Measurements from ENCODE around the gene TUBGCP3. TPM values are rescaled to one million over a fixed set of nuclear protein-coding genes. Genes with fewer than 3 reads are reported as not detected.

The TUBGCP3 gene
- total RNA-seq, 2 experiments from 2014 or later = 30.6 to 31.3 TPM

GRCh38 chr13:112475889-112476288 is 112.1 kb downstream of the TUBGCP3 start:
- no peaks in the 10 kb centered on the region for H3K4me1 Mint-ChIP-seq (ENCODE audit: low read depth)
- peaks cover 4% of the 10 kb centered on the region for H3K9me3 Mint-ChIP-seq
- no peak overlapping the region for H3K4me3 Mint-ChIP-seq
- ATAC-seq (ENCODE audit: poor library complexity) = no peak
- no peak overlapping the region for H3K27ac Mint-ChIP-seq
- no peak for DNase-seq
- no peak for TF ChIP-seq CTCF (IDR thresholded peaks at IDR 0.05)
- POLR2A ChIA-PET = no interaction called here
- no peaks in the 10 kb centered on the region for H3K27me3 ChIP-seq (ENCODE audit: control insufficient read depth in 1 of 2, insufficient read depth in 2 of 2, low read length in 2 of 2)
- no peak overlapping the region for H3K4me3 ChIP-seq (ENCODE audit: low read length)
- H3K36me3 ChIP-seq (ENCODE audit: insufficient read depth, low read length) = no peaks in the 10 kb centered on the region
- peaks cover 4% of the 10 kb centered on the region for H3K36me3 Mint-ChIP-seq (ENCODE audit: low read depth)
- H3K27me3 Mint-ChIP-seq = no peaks in the 10 kb centered on the region
- H3K27ac ChIP-seq (ENCODE audit: low read depth in 1 of 2, low read length in 2 of 2) = no peak overlapping the region
- intact Hi-C loops (cut with DNase I, micrococcal nuclease) = no loop called here
- CTCF ChIA-PET = no interaction called here
- no peaks in the 10 kb centered on the region for H3K4me1 ChIP-seq (ENCODE audit: insufficient read depth, low read length)
- no peaks in the 10 kb centered on the region for H3K9me3 ChIP-seq (ENCODE audit: control insufficient read depth in 1 of 2, insufficient read depth in 1 of 2, low read length in 2 of 2)

GRCh38 chr13:112474869-112475268 is 113.1 kb downstream of the TUBGCP3 start:
- H3K4me3 ChIP-seq (ENCODE audit: low read length) = no peak overlapping the region
- Mint-ChIP-seq H3K4me1 (ENCODE audit: low read depth) (no peaks in the 10 kb centered on the region), H3K27me3 (no peaks in the 10 kb centered on the region), H3K4me3 (no peak overlapping the region), H3K9me3 (peaks cover 4% of the 10 kb centered on the region), H3K36me3 (ENCODE audit: low read depth) (peaks cover 4% of the 10 kb centered on the region), H3K27ac (no peak overlapping the region)
- intact Hi-C loops (cut with DNase I, micrococcal nuclease) = no loop called here
- DNase-seq (no peak), ATAC-seq (ENCODE audit: poor library complexity) (no peak)
- H3K4me1 ChIP-seq (ENCODE audit: insufficient read depth, low read length) = no peaks in the 10 kb centered on the region
- TF ChIP-seq CTCF (IDR thresholded peaks at IDR 0.05) = no peak
- H3K27me3 ChIP-seq (ENCODE audit: control insufficient read depth in 1 of 2, insufficient read depth in 2 of 2, low read length in 2 of 2) = no peaks in the 10 kb centered on the region
- POLR2A ChIA-PET = no interaction called here
- CTCF ChIA-PET = no interaction called here
- H3K9me3 ChIP-seq (ENCODE audit: control insufficient read depth in 1 of 2, insufficient read depth in 1 of 2, low read length in 2 of 2) = peaks cover 0 to 1% of the 10 kb centered on the region in 2 experiments
- no peaks in the 10 kb centered on the region for H3K36me3 ChIP-seq (ENCODE audit: insufficient read depth, low read length)
- H3K27ac ChIP-seq (ENCODE audit: low read depth in 1 of 2, low read length in 2 of 2) = no peak overlapping the region

GRCh38 chr13:112473818-112474217 is 114.1 kb downstream of the TUBGCP3 start:
- H3K27ac ChIP-seq (ENCODE audit: low read depth in 1 of 2, low read length in 2 of 2) = no peak overlapping the region
- H3K27me3 ChIP-seq (ENCODE audit: control insufficient read depth in 1 of 2, insufficient read depth in 2 of 2, low read length in 2 of 2) = no peaks in the 10 kb centered on the region
- no peak overlapping the region for H3K27ac Mint-ChIP-seq
- H3K4me3 Mint-ChIP-seq = no peak overlapping the region
- no peak for TF ChIP-seq CTCF (IDR thresholded peaks at IDR 0.05)
- no peak for DNase-seq
- no peak overlapping the region for H3K4me3 ChIP-seq (ENCODE audit: low read length)
- H3K9me3 Mint-ChIP-seq = peaks cover 4% of the 10 kb centered on the region
- no peaks in the 10 kb centered on the region for H3K4me1 Mint-ChIP-seq (ENCODE audit: low read depth)
- H3K36me3 ChIP-seq (ENCODE audit: insufficient read depth, low read length) = no peaks in the 10 kb centered on the region
- ChIA-PET POLR2A (no interaction called here), CTCF (interaction anchor here (1.6 kb wide), 1 partner anchor 19 kb away, joined by 4 read pairs; no protein-coding TSS in a partner anchor)
- no peaks in the 10 kb centered on the region for H3K4me1 ChIP-seq (ENCODE audit: insufficient read depth, low read length)
- intact Hi-C loops (cut with DNase I, micrococcal nuclease) = no loop called here
- no peak for ATAC-seq (ENCODE audit: poor library complexity)
- peaks cover 0 to 3% of the 10 kb centered on the region in 2 experiments for H3K9me3 ChIP-seq (ENCODE audit: control insufficient read depth in 1 of 2, insufficient read depth in 1 of 2, low read length in 2 of 2)
- H3K36me3 Mint-ChIP-seq (ENCODE audit: low read depth) = peaks cover 4% of the 10 kb centered on the region
- H3K27me3 Mint-ChIP-seq = no peaks in the 10 kb centered on the region
